ENCODE results near the gene SHROOM3. TPM values are rescaled to one million over a fixed set of nuclear protein-coding genes. Genes with fewer than 3 reads are reported as not detected.

Gene SHROOM3
- total and polyA plus RNA-seq, 2 of the 13 experiments (the other 11 are each of a cell fraction or from before 2014, with no cell fraction given) = 0.01 TPM; not detected in 1

DNA sequence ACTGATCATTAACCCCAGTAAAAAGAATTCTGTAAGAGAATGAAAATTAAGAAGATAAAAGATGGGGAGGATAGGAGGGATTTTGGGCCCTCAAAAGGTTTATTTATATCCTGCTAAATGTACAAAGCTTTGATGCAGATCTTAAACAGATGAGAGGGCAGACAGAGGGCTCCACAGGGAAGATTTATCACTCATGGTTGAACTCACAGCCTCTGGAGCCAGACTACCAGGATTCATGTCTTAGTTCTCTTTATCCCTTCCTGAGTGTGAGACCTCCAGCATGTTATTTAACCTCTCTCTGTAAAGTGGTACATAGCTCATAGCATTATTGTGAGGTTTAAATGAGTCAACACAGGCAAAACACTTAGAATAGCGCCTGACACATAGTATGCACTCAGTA, 388.5 kb downstream of the SHROOM3 start:
- no peak for DNase-seq (ENCODE audit: low spot score)
- no peaks in the 10 kb centered on the region for H3K9me3 ChIP-seq (ENCODE audit: low read length)
- H3K9ac ChIP-seq (ENCODE audit: insufficient read depth, low read depth, low read length) = no peak overlapping the region
- intact Hi-C loops (cut with micrococcal nuclease; ENCODE audit: unreplicated experiment) = no loop called here
- no peak for FAIRE-seq
- TF ChIP-seq ZNF780A (CRISPR knock-in tag; IDR thresholded peaks at IDR 0.05) (no peak), ZNF572 (CRISPR knock-in tag; IDR thresholded peaks at IDR 0.05) (no peak), AHDC1 (CRISPR knock-in tag; IDR thresholded peaks at IDR 0.05; ENCODE audit: borderline replicate concordance) (no peak), ZSCAN21 (CRISPR knock-in tag; IDR thresholded peaks at IDR 0.05; ENCODE audit: borderline replicate concordance) (no peak), SYNCRIP (IDR thresholded peaks at IDR 0.05; ENCODE audit: insufficient read depth, low read depth, low read length) (no peak), SIN3B (IDR thresholded peaks at IDR 0.05; ENCODE audit: low read length) (no peak), ZNF496 (CRISPR knock-in tag; IDR thresholded peaks at IDR 0.05; ENCODE audit: insufficient replicate concordance) (no peak), SP1 (IDR thresholded peaks at IDR 0.05) (no peak), SP1 (CRISPR knock-in tag; IDR thresholded peaks at IDR 0.05) (no peak), HNRNPK (IDR thresholded peaks at IDR 0.05; ENCODE audit: low read depth, low read length, poor library complexity, severe bottlenecking) (no peak), SIX1 (CRISPR knock-in tag; IDR thresholded peaks at IDR 0.05; ENCODE audit: borderline replicate concordance) (no peak), ARNTL (CRISPR knock-in tag; IDR thresholded peaks at IDR 0.05) (no peak), SAP130 (CRISPR knock-in tag; IDR thresholded peaks at IDR 0.05; ENCODE audit: low read depth) (no peak)
- H4K20me1 ChIP-seq (ENCODE audit: insufficient read depth, low read length) = no peaks in the 10 kb centered on the region
- ChIA-PET CTCF (ENCODE audit: low intra/inter-chr PET ratio, low total read pairs) (no interaction called here), POLR2A (no interaction called here)
- H3K79me2 ChIP-seq (ENCODE audit: insufficient read depth, low read length) = no peaks in the 10 kb centered on the region
- no peak for ATAC-seq
- H3K27me3 ChIP-seq (ENCODE audit: control insufficient read depth in 1 of 2, insufficient read depth in 2 of 2, low read length in 2 of 2) = peaks cover 0 to 7% of the 10 kb centered on the region in 2 experiments; a peak in 1 of 5 replicates
- WGBS (ENCODE audit: low lambda C conversion rate) = 0% methylated on average over 1 of the region's 1 CpG
- H3K27ac ChIP-seq (ENCODE audit: extremely low read length, insufficient read depth, low read length) = no peak overlapping the region
- no peak overlapping the region for H2AFZ ChIP-seq (ENCODE audit: low read length)
- H3K4me1 ChIP-seq (ENCODE audit: insufficient read depth, low read length) = no peaks in the 10 kb centered on the region
- H3K4me2 ChIP-seq (ENCODE audit: low read depth, low read length) = no peak overlapping the region
- in situ Hi-C loops (cut with HindIII; ENCODE audit: extremely low pct_ligation_motif_present, low pct_unique_long_range_greater_than_20kb) = no loop called here
- no peak overlapping the region for H3K4me3 ChIP-seq (replicated peaks in 1 of 3; ENCODE audit: insufficient read depth in 1 of 3, low read depth in 2 of 3, low read length in 3 of 3)
- BruUV-seq (replicated peaks) = no TSS peak
- H3K36me3 ChIP-seq (replicated peaks in 1 of 2; ENCODE audit: control insufficient read depth in 1 of 2, insufficient read depth in 2 of 2, low read length in 2 of 2) = no peaks in the 10 kb centered on the region

Measured in HepG2 (cell line).